SK-N-SH (cell line): ENCODE data around the gene AHSG.

Experiments
- EZH2phosphoT487 ChIP-seq: fragments of 200-600 bp; sonication (generic); IDR thresholded peaks from 2 replicates; pipeline ENCODE4 v1.6.1; 2017; ENCODE audit warnings: low read depth, mixed run types, mild to moderate bottlenecking, antibody characterized with exemption, moderate library complexity, borderline replicate concordance
- TF ChIP-seq, protein P1 (sequence below): fragments of 200-600 bp; sonication (generic); IDR thresholded peaks from 2 replicates; pipeline ENCODE4 v1.6.1; 2017; ENCODE audit warnings: antibody characterized with exemption, mild to moderate bottlenecking, moderate library complexity

DNA sequence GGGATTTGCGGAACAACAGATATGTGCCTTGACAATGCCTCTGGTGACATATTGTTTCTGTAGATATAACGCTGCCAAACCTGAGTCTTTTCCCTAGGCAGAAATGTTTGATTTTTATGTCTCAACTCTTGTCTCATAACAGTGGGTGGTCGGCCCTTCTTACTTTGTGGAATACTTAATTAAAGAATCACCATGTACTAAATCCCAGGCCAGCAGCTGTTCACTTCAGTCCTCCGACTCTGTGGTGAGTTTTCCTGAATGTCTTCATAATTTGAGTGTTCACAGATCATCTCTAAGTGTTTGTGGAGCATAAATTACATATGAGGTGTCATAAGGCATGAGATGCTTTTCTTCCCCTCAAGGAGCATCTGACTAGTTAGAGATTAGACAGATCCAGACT is 33.2 kb downstream of the AHSG start:
- TF ChIP-seq, protein P1, sequence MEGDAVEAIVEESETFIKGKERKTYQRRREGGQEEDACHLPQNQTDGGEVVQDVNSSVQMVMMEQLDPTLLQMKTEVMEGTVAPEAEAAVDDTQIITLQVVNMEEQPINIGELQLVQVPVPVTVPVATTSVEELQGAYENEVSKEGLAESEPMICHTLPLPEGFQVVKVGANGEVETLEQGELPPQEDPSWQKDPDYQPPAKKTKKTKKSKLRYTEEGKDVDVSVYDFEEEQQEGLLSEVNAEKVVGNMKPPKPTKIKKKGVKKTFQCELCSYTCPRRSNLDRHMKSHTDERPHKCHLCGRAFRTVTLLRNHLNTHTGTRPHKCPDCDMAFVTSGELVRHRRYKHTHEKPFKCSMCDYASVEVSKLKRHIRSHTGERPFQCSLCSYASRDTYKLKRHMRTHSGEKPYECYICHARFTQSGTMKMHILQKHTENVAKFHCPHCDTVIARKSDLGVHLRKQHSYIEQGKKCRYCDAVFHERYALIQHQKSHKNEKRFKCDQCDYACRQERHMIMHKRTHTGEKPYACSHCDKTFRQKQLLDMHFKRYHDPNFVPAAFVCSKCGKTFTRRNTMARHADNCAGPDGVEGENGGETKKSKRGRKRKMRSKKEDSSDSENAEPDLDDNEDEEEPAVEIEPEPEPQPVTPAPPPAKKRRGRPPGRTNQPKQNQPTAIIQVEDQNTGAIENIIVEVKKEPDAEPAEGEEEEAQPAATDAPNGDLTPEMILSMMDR: no peak
- no peak for TF ChIP-seq EZH2phosphoT487
